Measurements from ENCODE around the gene DOCK2.
A peak's percentile ranks its signal among the peaks of the same experiment; 100 is the strongest.

Gene DOCK2

DNA sequence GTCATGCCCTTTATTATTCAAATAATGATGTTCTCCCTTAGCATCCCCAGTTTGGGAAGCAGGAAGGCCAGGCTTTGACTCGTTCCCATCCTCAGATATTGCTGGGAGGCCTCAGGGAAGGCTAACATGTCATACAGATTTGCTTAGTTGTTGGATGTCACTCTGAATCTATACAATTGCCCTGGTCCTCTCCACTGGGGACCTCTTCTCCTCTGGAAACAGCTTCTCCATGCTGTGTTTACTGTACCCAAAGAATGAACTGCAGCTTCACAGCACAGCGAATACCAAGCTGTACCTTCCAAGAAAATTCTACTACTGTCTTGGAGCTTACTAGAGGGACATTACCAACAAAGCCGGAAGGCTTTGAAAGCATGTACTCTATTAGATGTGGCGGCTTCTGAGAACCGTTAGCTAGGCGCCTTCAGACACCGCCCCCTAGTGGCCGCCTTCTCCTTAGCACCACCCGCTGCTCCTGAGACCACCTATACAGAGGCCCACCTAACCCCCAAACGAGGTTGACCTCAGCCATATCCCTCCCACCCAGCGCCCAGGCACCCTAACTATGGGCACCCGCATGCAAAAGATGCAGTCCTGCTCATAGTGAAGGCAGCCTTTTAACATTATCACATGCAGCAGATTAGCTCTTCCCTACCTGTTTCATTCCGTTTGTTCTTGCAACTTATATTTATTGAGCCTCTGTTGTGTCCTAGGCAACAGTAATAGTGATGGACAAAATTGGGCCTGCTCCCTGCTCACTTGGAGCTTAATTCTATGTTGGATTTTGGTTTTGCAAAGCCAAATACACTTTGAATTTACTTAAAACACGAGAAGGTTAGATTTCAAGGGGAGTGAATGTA lies 433.7 kb downstream of the DOCK2 start:
- DNase-seq (peak; percentile 46), ATAC-seq (ENCODE audit: insufficient read depth, low read depth) (peak; percentile 69)
- H3K4me3 ChIP-seq (ENCODE audit: low read depth in 1 of 2, low read length in 2 of 2), result no peak overlapping the region
- H3K27me3 ChIP-seq (ENCODE audit: insufficient read depth, low read length, poor library complexity), result no peaks in the 10 kb centered on the region
- H3K79me2 ChIP-seq (ENCODE audit: insufficient read depth, low read length), result no peaks in the 10 kb centered on the region
- no peak overlapping the region for H3K9ac ChIP-seq (ENCODE audit: low read depth, low read length)
- H3K27ac ChIP-seq (ENCODE audit: low read length), result no peak overlapping the region
- no peaks in the 10 kb centered on the region for H3K9me3 ChIP-seq (ENCODE audit: insufficient read depth, low read length, severe bottlenecking)
- H3K4me2 ChIP-seq (ENCODE audit: insufficient read depth, low read length), result no peak overlapping the region
- no peaks in the 10 kb centered on the region for H4K20me1 ChIP-seq (ENCODE audit: insufficient read depth, low read length)
- TF ChIP-seq CTCF (IDR thresholded peaks at IDR 0.05; ENCODE audit: borderline replicate concordance, extremely low read depth, low read length, poor library complexity, severe bottlenecking) (peak; percentile 69), EZH2 (IDR thresholded peaks at IDR 0.05; ENCODE audit: borderline replicate concordance, low read depth, low read length, severe bottlenecking) (no peak)
- no peaks in the 10 kb centered on the region for H3K4me1 ChIP-seq (ENCODE audit: insufficient read depth, low read length)
- peaks cover 77% of the 10 kb centered on the region for H3K36me3 ChIP-seq (ENCODE audit: insufficient read depth, low read length)
- H2AFZ ChIP-seq (ENCODE audit: low read depth, low read length), result no peak overlapping the region

DNA sequence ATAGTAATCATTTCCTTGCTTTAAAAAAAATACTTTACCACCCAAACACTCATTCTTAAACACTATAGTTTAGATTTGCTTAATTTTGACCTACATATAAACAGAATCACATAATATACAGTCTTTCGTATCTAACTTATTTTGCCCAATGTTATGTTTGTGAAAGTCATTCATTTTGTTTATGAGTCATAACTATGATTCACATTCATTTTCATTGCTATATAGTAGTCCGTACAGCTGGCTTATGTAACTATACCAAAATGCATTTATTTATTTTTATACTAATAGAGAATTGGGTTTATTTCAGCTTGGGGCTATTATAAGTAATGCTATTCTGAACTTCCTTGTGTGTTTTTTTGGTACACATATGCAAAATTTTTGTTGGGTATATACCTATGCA lies 434.7 kb downstream of the DOCK2 start:
- Histone ChIP-seq H3K79me2 (ENCODE audit: insufficient read depth, low read length) (no peaks in the 10 kb centered on the region), H3K4me2 (ENCODE audit: insufficient read depth, low read length) (no peak overlapping the region), H3K4me1 (ENCODE audit: insufficient read depth, low read length) (no peaks in the 10 kb centered on the region), H3K4me3 (ENCODE audit: low read depth in 1 of 2, low read length in 2 of 2) (no peak overlapping the region), H3K27me3 (ENCODE audit: insufficient read depth, low read length, poor library complexity) (no peaks in the 10 kb centered on the region), H3K27ac (ENCODE audit: low read length) (no peak overlapping the region), H2AFZ (ENCODE audit: low read depth, low read length) (no peak overlapping the region), H3K9ac (ENCODE audit: low read depth, low read length) (no peak overlapping the region), H3K36me3 (ENCODE audit: insufficient read depth, low read length) (peaks cover 80% of the 10 kb centered on the region), H3K9me3 (ENCODE audit: insufficient read depth, low read length, severe bottlenecking) (no peaks in the 10 kb centered on the region), H4K20me1 (ENCODE audit: insufficient read depth, low read length) (no peaks in the 10 kb centered on the region)
- DNase-seq, result no peak
- no peak for ATAC-seq (ENCODE audit: insufficient read depth, low read depth)
- no peak for TF ChIP-seq CTCF (IDR thresholded peaks at IDR 0.05; ENCODE audit: borderline replicate concordance, extremely low read depth, low read length, poor library complexity, severe bottlenecking)
- TF ChIP-seq EZH2 (IDR thresholded peaks at IDR 0.05; ENCODE audit: borderline replicate concordance, low read depth, low read length, severe bottlenecking), result no peak

DNA sequence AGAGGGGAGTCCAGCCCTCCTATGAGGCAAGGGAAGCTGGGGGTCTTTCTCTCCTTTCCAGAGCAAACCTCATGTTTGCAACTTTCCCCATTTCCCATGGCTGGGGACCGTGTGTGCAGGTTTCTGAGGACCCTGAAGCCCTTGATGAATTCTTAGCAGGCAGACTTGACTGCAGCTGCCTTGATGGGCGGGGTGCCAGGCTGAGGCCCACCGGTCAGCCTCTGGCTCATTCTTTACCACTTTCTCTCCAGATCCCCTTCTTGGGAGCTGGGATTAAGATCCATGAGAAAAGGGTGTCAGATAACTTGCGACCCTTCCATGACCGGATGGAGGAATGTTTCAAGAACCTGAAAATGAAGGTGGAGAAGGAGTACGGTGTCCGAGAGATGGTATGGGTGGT lies 438.6 kb downstream of the DOCK2 start:
- H2AFZ ChIP-seq (ENCODE audit: low read depth, low read length), result no peak overlapping the region
- H3K4me1 ChIP-seq (ENCODE audit: insufficient read depth, low read length), result no peaks in the 10 kb centered on the region
- H3K9ac ChIP-seq (ENCODE audit: low read depth, low read length), result no peak overlapping the region
- no peaks in the 10 kb centered on the region for H4K20me1 ChIP-seq (ENCODE audit: insufficient read depth, low read length)
- no peak for TF ChIP-seq CTCF (IDR thresholded peaks at IDR 0.05; ENCODE audit: borderline replicate concordance, extremely low read depth, low read length, poor library complexity, severe bottlenecking)
- no peak for TF ChIP-seq EZH2 (IDR thresholded peaks at IDR 0.05; ENCODE audit: borderline replicate concordance, low read depth, low read length, severe bottlenecking)
- no peak overlapping the region for H3K4me2 ChIP-seq (ENCODE audit: insufficient read depth, low read length)
- H3K27ac ChIP-seq (ENCODE audit: low read length), result no peak overlapping the region
- peaks cover 80% of the 10 kb centered on the region for H3K36me3 ChIP-seq (ENCODE audit: insufficient read depth, low read length)
- H3K27me3 ChIP-seq (ENCODE audit: insufficient read depth, low read length, poor library complexity), result no peaks in the 10 kb centered on the region
- H3K79me2 ChIP-seq (ENCODE audit: insufficient read depth, low read length), result no peaks in the 10 kb centered on the region
- DNase-seq, result no peak
- H3K4me3 ChIP-seq (ENCODE audit: low read depth in 1 of 2, low read length in 2 of 2), result no peak overlapping the region
- H3K9me3 ChIP-seq (ENCODE audit: insufficient read depth, low read length, severe bottlenecking), result no peaks in the 10 kb centered on the region
- no peak for ATAC-seq (ENCODE audit: insufficient read depth, low read depth)
